Colonic mucosa (tissue), 4 donors: Measurements from ENCODE around the gene PCSK4. TPM values are rescaled to one million over a fixed set of nuclear protein-coding genes. Genes with fewer than 3 reads are reported as not detected.

Experiments used
- DNase-seq: peaks from one replicate; pipeline ENCODE4 v3.0.0-alpha.2; 2020
- H3K27ac ChIP-seq: fragments of 200-600 bp; one replicate; pipeline ENCODE4 v1.8.0; 2021
- H3K27me3 ChIP-seq: fragments of 200-600 bp; one replicate; pipeline ENCODE4 v1.8.0; 2021
- H3K36me3 ChIP-seq: fragments of 200-600 bp; one replicate; pipeline ENCODE4 v1.8.0; 2021
- H3K4me1 ChIP-seq: fragments of 200-600 bp; one replicate; pipeline ENCODE4 v1.8.0; 2021; ENCODE audit warnings: mild to moderate bottlenecking
- H3K4me3 ChIP-seq: fragments of 200-600 bp; one replicate; pipeline ENCODE4 v1.8.0; 2021
- H3K9ac ChIP-seq, 2 donors: one replicate each; pipeline ENCODE4 v1.7.0; 2013; ENCODE audit warnings: control low read depth in 2 of 2, low read depth in 2 of 2, low read length in 2 of 2
- H3K9me3 ChIP-seq: fragments of 200-600 bp; one replicate; pipeline ENCODE4 v1.8.0; 2021
- CTCF ChIP-seq: fragments of 200-600 bp; IDR thresholded peaks from one replicate; pipeline ENCODE4 v1.8.0; 2022; ENCODE audit warnings: antibody characterized with exemption, mild to moderate bottlenecking
- intact Hi-C: fragments of 100-400 bp; cut with DNase I; formaldehyde crosslinking; loops from one replicate; pipeline ENCODE4 v1.14.1; 2022
- total RNA-seq, 2 donors: library from RNA; stranded (reverse); fragmentation: NEBNext Ultra II Directional in 1 of 2; extraction: Animal tissue kit (Norgen Biotek cat#: 25700) in 1 of 2; gene quantifications; one replicate each; pipeline ENCODE4 v1.2.1, GENCODE V29; 2021
- donor health status: healthy.
- donor health status: DM: no; HTN: no; CAD: no.
- donor health status: DM: no; HTN: no; CAD: no.

PCSK4 gene
- total RNA-seq, 2 donors from 2014 or later = 4.1 to 5.8 TPM

GRCh38 chr19:1431759-1432506 lies 58.2 kb downstream of the PCSK4 start:
- intact Hi-C loops = no loop called here
- H3K4me1 ChIP-seq = no peaks in the 10 kb centered on the region
- no peak overlapping the region for H3K9ac ChIP-seq
- H3K27me3 ChIP-seq = no peaks in the 10 kb centered on the region
- TF ChIP-seq CTCF = no peak
- H3K27ac ChIP-seq = no peak overlapping the region
- no peak for DNase-seq
- no peak overlapping the region for H3K4me3 ChIP-seq
- H3K9me3 ChIP-seq = no peaks in the 10 kb centered on the region
- H3K36me3 ChIP-seq = peaks cover 16% of the 10 kb centered on the region

Other genes with a start within 250 kb of the PCSK4 start
- 100 to 1,000 TPM; 359 to 627 TPM for gene ATP5F1D, start 248.6 kb downstream of the PCSK4 start, total RNA-seq
- gene MIDN, start 241.8 kb downstream of the PCSK4 start, total RNA-seq = 100 to 1,000 TPM; 172 to 177 TPM
- gene CIRBP, start 221.0 kb downstream of the PCSK4 start, total RNA-seq = 100 to 1,000 TPM; 163 to 179 TPM
- 100 to 1,000 TPM in 1 of 2 donors, 10 to 100 TPM in 1; 41.8 to 114 TPM for gene FAM174C, start 214.8 kb downstream of the PCSK4 start, total RNA-seq
- 10 to 100 TPM; 72.8 to 86.1 TPM for gene EFNA2, start 204.5 kb downstream of the PCSK4 start, total RNA-seq
- 100 to 1,000 TPM; 192 to 244 TPM for gene NDUFS7, start 106.4 kb downstream of the PCSK4 start, total RNA-seq
- 1 to 10 TPM; 3.3 to 3.7 TPM for gene GAMT, start 88.8 kb downstream of the PCSK4 start, total RNA-seq
- 100 to 1,000 TPM in 1 of 2 donors, 10 to 100 TPM in 1; 92.9 to 210 TPM for gene DAZAP1, start 82.8 kb downstream of the PCSK4 start, total RNA-seq
- 1,000 to 10,000 TPM; 1,055 to 1,445 TPM for gene RPS15, start 52.0 kb downstream of the PCSK4 start, total RNA-seq
- gene APC2, start 40.2 kb downstream of the PCSK4 start, total RNA-seq = under 1 TPM; 0.05 to 0.42 TPM
- gene C19orf25, start 11.1 kb downstream of the PCSK4 start, total RNA-seq = 10 to 100 TPM; 27.3 to 46.9 TPM
- 1 to 10 TPM; 5.0 to 6.4 TPM for gene REEP6, start 831 bp upstream of the PCSK4 start, total RNA-seq
- 1 to 10 TPM; 2.2 to 7.3 TPM for gene ADAMTSL5, start 22.7 kb upstream of the PCSK4 start, total RNA-seq
- not detected for gene PLK5, start 33.7 kb upstream of the PCSK4 start, total RNA-seq
- 10 to 100 TPM; 31.9 to 54.3 TPM for gene MEX3D, start 78.0 kb upstream of the PCSK4 start, total RNA-seq
- gene MBD3, start 102.5 kb upstream of the PCSK4 start, total RNA-seq = 100 to 1,000 TPM in 1 of 2 donors, 10 to 100 TPM in 1; 44.9 to 109 TPM
- 100 to 1,000 TPM; 325 to 336 TPM for gene UQCR11, start 115.1 kb upstream of the PCSK4 start, total RNA-seq
- 100 to 1,000 TPM in 1 of 2 donors, 10 to 100 TPM in 1; 64.2 to 114 TPM for gene TCF3, start 162.3 kb upstream of the PCSK4 start, total RNA-seq